Parathyroid adenoma (tissue), 2 donors: Measurements from ENCODE around the gene PHC3.

Experiments
- H2AFZ ChIP-seq: fragments of 300-600 bp; sonication (generic); one replicate; pipeline ENCODE4 v1.7.0; 2017; ENCODE audit warnings: antibody characterized with exemption, mild to moderate bottlenecking
- H3K27ac ChIP-seq: fragments of 300-600 bp; sonication (generic); one replicate; pipeline ENCODE4 v1.7.0; 2017
- H3K27me3 ChIP-seq: fragments of 300-600 bp; sonication (generic); one replicate; pipeline ENCODE4 v1.7.0; 2017; ENCODE audit warnings: low read length; ENCODE audit not compliant: control insufficient read depth, insufficient read depth
- H3K36me3 ChIP-seq: fragments of 300-600 bp; sonication (generic); one replicate; pipeline ENCODE4 v1.7.0; 2017; ENCODE audit warnings: low read length; ENCODE audit not compliant: control insufficient read depth, insufficient read depth
- H3K4me1 ChIP-seq: fragments of 300-600 bp; sonication (generic); one replicate; pipeline ENCODE4 v1.7.0; 2017; ENCODE audit warnings: control low read depth
- H3K4me2 ChIP-seq: fragments of 300-600 bp; sonication (generic); one replicate; pipeline ENCODE4 v1.7.0; 2017; ENCODE audit warnings: low read length
- H3K4me3 ChIP-seq: fragments of 300-600 bp; sonication (generic); one replicate; pipeline ENCODE4 v1.7.0; 2017; ENCODE audit warnings: low read depth, low read length
- H3K79me2 ChIP-seq: fragments of 300-600 bp; sonication (generic); one replicate; pipeline ENCODE4 v1.7.0; 2017; ENCODE audit warnings: control low read depth
- H3K9ac ChIP-seq: fragments of 300-600 bp; sonication (generic); one replicate; pipeline ENCODE4 v1.7.0; 2017; ENCODE audit warnings: mild to moderate bottlenecking
- H3K9me3 ChIP-seq: fragments of 300-600 bp; sonication (generic); one replicate; pipeline ENCODE4 v1.7.0; 2017; ENCODE audit warnings: low read length; ENCODE audit not compliant: control insufficient read depth
- CTCF ChIP-seq: fragments of 300-600 bp; sonication (generic); IDR thresholded peaks from one replicate; pipeline ENCODE4 v1.7.0; 2017; ENCODE audit warnings: antibody characterized with exemption, mild to moderate bottlenecking
- donor health status: primary hyperparathyroidism.

PHC3 gene

DNA sequence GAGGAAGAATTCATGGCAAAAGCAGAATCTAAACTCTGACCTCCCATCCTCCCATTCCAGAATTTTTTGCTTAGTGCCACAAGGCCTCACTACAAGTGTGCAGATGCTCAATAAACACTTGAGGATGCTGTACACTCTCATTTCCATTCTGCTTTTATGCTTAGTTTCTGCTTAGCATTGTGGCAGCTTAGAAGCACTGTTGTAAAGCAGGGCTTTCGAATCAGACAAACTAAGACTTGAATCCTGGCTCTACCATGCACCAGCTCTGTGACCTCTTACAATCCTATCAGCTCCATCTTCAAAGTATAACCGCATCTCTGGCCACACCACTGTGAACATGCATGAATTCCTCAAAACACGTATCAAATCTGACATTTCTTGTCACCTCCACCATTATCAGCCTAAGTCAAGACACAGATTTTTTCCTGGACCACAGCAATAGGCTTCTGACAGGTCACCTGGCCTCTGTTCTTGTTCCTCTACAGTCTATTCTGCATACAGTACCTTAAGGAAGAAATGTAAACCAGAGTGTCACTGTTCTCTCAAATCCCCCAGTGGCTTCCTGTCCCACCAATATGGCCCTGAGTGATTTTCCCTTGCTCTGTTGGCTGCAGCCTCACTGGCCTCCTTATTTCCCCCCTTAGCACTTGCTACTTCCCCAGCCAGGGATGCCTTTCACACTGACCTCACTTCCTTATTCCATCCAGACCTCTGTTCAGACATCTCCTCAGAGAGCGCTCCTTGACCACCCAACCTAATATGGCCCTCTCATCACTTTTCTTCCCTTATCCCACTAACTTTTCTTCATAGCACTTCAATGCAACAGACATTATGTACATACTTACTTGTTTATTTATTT lies 8.1 kb upstream of the PHC3 start:
- peak overlapping the region; percentile 5 for H2AFZ ChIP-seq
- H3K4me1 ChIP-seq, result no peaks in the 10 kb centered on the region
- no peak overlapping the region for H3K9ac ChIP-seq
- no peak overlapping the region for H3K4me3 ChIP-seq
- H3K4me2 ChIP-seq, result no peak overlapping the region
- H3K27me3 ChIP-seq, result no peaks in the 10 kb centered on the region
- no peak for TF ChIP-seq CTCF
- no peaks in the 10 kb centered on the region for H3K79me2 ChIP-seq
- no peak overlapping the region for H3K27ac ChIP-seq
- H3K9me3 ChIP-seq, result no peaks in the 10 kb centered on the region
- H3K36me3 ChIP-seq, result no peaks in the 10 kb centered on the region

- no peaks in the 10 kb centered on the region for H3K27me3 ChIP-seq
- no peaks in the 10 kb centered on the region for H3K36me3 ChIP-seq
- no peaks in the 10 kb centered on the region for H3K4me1 ChIP-seq
- no peak for TF ChIP-seq CTCF
- peak overlapping the region; percentile 94 for H3K9ac ChIP-seq
- peak overlapping the region; percentile 96 for H3K27ac ChIP-seq
- peak overlapping the region; percentile 94 for H2AFZ ChIP-seq
- H3K79me2 ChIP-seq, result peaks cover 48% of the 10 kb centered on the region
- peak overlapping the region; percentile 92 for H3K4me2 ChIP-seq
- H3K9me3 ChIP-seq, result no peaks in the 10 kb centered on the region
- peak overlapping the region; percentile 99 for H3K4me3 ChIP-seq
These were observed 1.2 kb downstream of the PHC3 start for GRCh38 chr3:170180079-170180907.

- Histone ChIP-seq H3K9ac (no peak overlapping the region), H2AFZ (no peak overlapping the region), H3K27ac (no peak overlapping the region), H3K36me3 (no peaks in the 10 kb centered on the region), H3K9me3 (no peaks in the 10 kb centered on the region), H3K4me2 (peak overlapping the region; percentile 57), H3K79me2 (peaks cover 52% of the 10 kb centered on the region), H3K4me3 (peak overlapping the region; percentile 99), H3K4me1 (no peaks in the 10 kb centered on the region), H3K27me3 (no peaks in the 10 kb centered on the region)
- no peak for TF ChIP-seq CTCF
These were observed 2.1 kb downstream of the PHC3 start for GRCh38 chr3:170179432-170179831.

DNA sequence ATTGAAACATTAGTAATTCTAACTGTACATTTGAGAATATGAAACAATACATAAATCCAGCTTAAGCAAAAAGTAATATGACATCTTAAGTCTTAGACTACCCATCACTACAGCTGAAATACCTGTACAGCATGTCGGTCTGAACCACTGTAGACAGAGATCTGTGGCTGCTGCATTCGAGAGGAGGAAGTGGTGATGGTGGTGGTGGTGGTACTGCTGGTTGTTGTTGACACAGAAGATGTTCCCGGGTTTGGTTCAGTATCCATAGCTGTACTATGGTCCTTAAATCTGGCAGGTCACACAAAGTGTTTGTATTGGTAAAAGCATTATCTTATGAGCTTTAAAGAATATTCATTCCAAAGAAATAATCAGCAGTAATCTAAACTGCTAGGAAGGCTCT lies 2.9 kb downstream of the PHC3 start:
- H3K9ac ChIP-seq, result no peak overlapping the region
- no peaks in the 10 kb centered on the region for H3K36me3 ChIP-seq
- H3K27ac ChIP-seq, result no peak overlapping the region
- no peaks in the 10 kb centered on the region for H3K27me3 ChIP-seq
- no peaks in the 10 kb centered on the region for H3K4me1 ChIP-seq
- no peaks in the 10 kb centered on the region for H3K9me3 ChIP-seq
- peaks cover 53% of the 10 kb centered on the region for H3K79me2 ChIP-seq
- H3K4me3 ChIP-seq, result no peak overlapping the region
- H3K4me2 ChIP-seq, result peak overlapping the region; percentile 6
- TF ChIP-seq CTCF, result no peak
- H2AFZ ChIP-seq, result no peak overlapping the region
